ENCODE results near the gene FAM9C. TPM values are rescaled to one million over a fixed set of nuclear protein-coding genes. Genes with fewer than 3 reads are reported as not detected.

The FAM9C gene
- total and polyA plus RNA-seq, 7 experiments from 2014 or later = 0.16 to 0.19 TPM; not detected in 5

GRCh38 chrX:13001097-13001496 lies 43.3 kb downstream of the FAM9C start:
- H3K4me1 Mint-ChIP-seq = peaks cover 34 to 88% (median 76%) of the 10 kb centered on the region in 7 donors
- H3K4me1 ChIP-seq (ENCODE audit: control insufficient read depth in 2 of 2, insufficient read depth in 2 of 2, low read length in 2 of 2) = peaks cover 70% of the 10 kb centered on the region in 2 donors
- H3K36me3 Mint-ChIP-seq = peaks cover 0 to 4% (median 0%) of the 10 kb centered on the region in 5 donors
- no peaks in the 10 kb centered on the region for H3K27me3 ChIP-seq (ENCODE audit: control insufficient read depth in 2 of 2, insufficient read depth in 2 of 2, low read length in 2 of 2)
- H3K27ac Mint-ChIP-seq = peak overlapping the region; percentile 83 to 98 (median 95)
- intact Hi-C loops (cut with micrococcal nuclease) = loop anchor here (2.0 to 5.0 kb wide), 2 partner anchors 71 to 86 kb away; no protein-coding TSS in a partner anchor
- no peaks in the 10 kb centered on the region for H3K36me3 ChIP-seq (ENCODE audit: control insufficient read depth in 2 of 3, insufficient read depth in 3 of 3, low read length in 3 of 3)
- H3K27ac ChIP-seq (ENCODE audit: low read depth, low read length) = peak overlapping the region; percentile 77
- no peaks in the 10 kb centered on the region for H3K9me3 ChIP-seq (ENCODE audit: control insufficient read depth in 2 of 3, low read length in 3 of 3)
- H3K27me3 Mint-ChIP-seq = no peaks in the 10 kb centered on the region
- H3K4me3 Mint-ChIP-seq = peak overlapping the region; percentile 31 to 86 (median 62)
- H3K9me3 Mint-ChIP-seq = no peaks in the 10 kb centered on the region
- ChIA-PET POLR2A (interaction anchor here (0.6 to 29.2 kb wide), 14 partner anchors 10 to 473 kb away, joined by 3 to 873 read pairs (median 4); partner anchors contain the start of gene TMSB4X), CTCF (interaction anchor here (0.9 to 2.1 kb wide), 7 partner anchors 22 to 92 kb away, joined by 3 to 9 read pairs (median 5); no protein-coding TSS in a partner anchor)
- no peak overlapping the region for H3K4me3 ChIP-seq (ENCODE audit: low read length)
- ATAC-seq (no peak), DNase-seq (no peak)

GRCh38 chrX:13000301-13000811 lies 44.1 kb downstream of the FAM9C start:
- peaks cover 66 to 68% of the 10 kb centered on the region in 2 donors for H3K4me1 ChIP-seq (ENCODE audit: control insufficient read depth in 2 of 2, insufficient read depth in 2 of 2, low read length in 2 of 2)
- no peaks in the 10 kb centered on the region for H3K27me3 Mint-ChIP-seq
- no peaks in the 10 kb centered on the region for H3K27me3 ChIP-seq (ENCODE audit: control insufficient read depth in 2 of 2, insufficient read depth in 2 of 2, low read length in 2 of 2)
- H3K9me3 ChIP-seq (ENCODE audit: control insufficient read depth in 2 of 3, low read length in 3 of 3) = no peaks in the 10 kb centered on the region
- peak overlapping the region; percentile 42 for H3K4me3 ChIP-seq (ENCODE audit: low read length)
- H3K27ac Mint-ChIP-seq = peak overlapping the region; percentile 83 to 98 (median 95)
- H3K36me3 Mint-ChIP-seq = peaks cover 0 to 5% (median 0%) of the 10 kb centered on the region in 5 donors
- POLR2A ChIA-PET = interaction anchor here (0.6 to 29.2 kb wide), 13 partner anchors 9 to 473 kb away, joined by 3 to 873 read pairs (median 5); partner anchors contain the start of gene TMSB4X
- ATAC-seq (peak; percentile 65), DNase-seq (peak in 7 of 9 donors; percentile 46 to 74 (median 68))
- peak overlapping the region; percentile 70 to 86 (median 84) for H3K4me3 Mint-ChIP-seq
- H3K4me1 Mint-ChIP-seq = peaks cover 27 to 88% (median 74%) of the 10 kb centered on the region in 7 donors
- H3K9me3 Mint-ChIP-seq = peaks cover 0 to 2% (median 0%) of the 10 kb centered on the region in 11 donors
- H3K36me3 ChIP-seq (ENCODE audit: control insufficient read depth in 2 of 3, insufficient read depth in 3 of 3, low read length in 3 of 3) = no peaks in the 10 kb centered on the region
- peak overlapping the region; percentile 77 for H3K27ac ChIP-seq (ENCODE audit: low read depth, low read length)
- intact Hi-C loops (cut with micrococcal nuclease) = loop anchor here (1.0 to 5.0 kb wide), 8 partner anchors 22 to 92 kb away; no protein-coding TSS in a partner anchor
- CTCF ChIA-PET = interaction anchor here (0.6 to 1.6 kb wide), 7 partner anchors 22 to 87 kb away, joined by 3 to 9 read pairs (median 5); no protein-coding TSS in a partner anchor

GRCh38 chrX:12999422-12999821 lies 45.0 kb downstream of the FAM9C start:
- peak; percentile 82 for ATAC-seq
- Mint-ChIP-seq H3K4me3 (peak overlapping the region; percentile 70 to 86 (median 84)), H3K4me1 (peaks cover 18 to 82% (median 67%) of the 10 kb centered on the region in 7 donors), H3K36me3 (peaks cover 0 to 5% (median 0%) of the 10 kb centered on the region in 5 donors), H3K27me3 (no peaks in the 10 kb centered on the region), H3K9me3 (peaks cover 0 to 3% (median 0%) of the 10 kb centered on the region in 11 donors), H3K27ac (peak overlapping the region; percentile 83 to 98 (median 95))
- ChIA-PET POLR2A (interaction anchor here (0.7 to 29.2 kb wide), 13 partner anchors 14 to 474 kb away, joined by 3 to 873 read pairs (median 5); partner anchors contain the start of gene TMSB4X), CTCF (interaction anchor here (0.6 to 1.5 kb wide), 7 partner anchors 14 to 720 kb away, joined by 3 to 8 read pairs (median 4); no protein-coding TSS in a partner anchor)
- Histone ChIP-seq H3K4me1 (ENCODE audit: control insufficient read depth in 2 of 2, insufficient read depth in 2 of 2, low read length in 2 of 2) (peaks cover 56 to 61% of the 10 kb centered on the region in 2 donors), H3K4me3 (ENCODE audit: low read length) (peak overlapping the region; percentile 42), H3K27me3 (ENCODE audit: control insufficient read depth in 2 of 2, insufficient read depth in 2 of 2, low read length in 2 of 2) (no peaks in the 10 kb centered on the region), H3K27ac (ENCODE audit: low read depth, low read length) (peak overlapping the region; percentile 77), H3K9me3 (ENCODE audit: control insufficient read depth in 2 of 3, low read length in 3 of 3) (no peaks in the 10 kb centered on the region), H3K36me3 (ENCODE audit: control insufficient read depth in 2 of 3, insufficient read depth in 3 of 3, low read length in 3 of 3) (no peaks in the 10 kb centered on the region)
- intact Hi-C loops (cut with micrococcal nuclease) = loop anchor here in 1 of 2 donors (1.0 to 2.0 kb wide), 3 partner anchors 10 to 15 kb away; no protein-coding TSS in a partner anchor
- DNase-seq = peak in 7 of 9 donors; percentile 46 to 70 (median 63)

GRCh38 chrX:12997906-12998687 lies 46.3 kb downstream of the FAM9C start:
- peak overlapping the region; percentile 77 for H3K27ac ChIP-seq (ENCODE audit: low read depth, low read length)
- intact Hi-C loops (cut with micrococcal nuclease) = loop anchor here (1.0 to 2.0 kb wide), 3 partner anchors 13 to 15 kb away; no protein-coding TSS in a partner anchor
- peaks cover 53 to 71% of the 10 kb centered on the region in 2 donors for H3K4me1 ChIP-seq (ENCODE audit: control insufficient read depth in 2 of 2, insufficient read depth in 2 of 2, low read length in 2 of 2)

GRCh38 chrX:12996934-12997435 lies 47.4 kb downstream of the FAM9C start:
- no peaks in the 10 kb centered on the region for H3K27me3 Mint-ChIP-seq
- DNase-seq = no peak
- CTCF ChIA-PET = interaction anchor here (0.8 to 1.8 kb wide), 3 partner anchors 21 to 96 kb away, joined by 3 to 4 read pairs (median 3); no protein-coding TSS in a partner anchor
- peaks cover 50 to 71% of the 10 kb centered on the region in 2 donors for H3K4me1 ChIP-seq (ENCODE audit: control insufficient read depth in 2 of 2, insufficient read depth in 2 of 2, low read length in 2 of 2)
- H3K4me1 Mint-ChIP-seq = peaks cover 18 to 92% (median 72%) of the 10 kb centered on the region in 7 donors
- intact Hi-C loops (cut with micrococcal nuclease) = no loop called here
- no peak overlapping the region for H3K4me3 ChIP-seq (ENCODE audit: low read length)
- H3K9me3 Mint-ChIP-seq = peaks cover 0 to 3% (median 0%) of the 10 kb centered on the region in 11 donors
- H3K9me3 ChIP-seq (ENCODE audit: control insufficient read depth in 2 of 3, low read length in 3 of 3) = no peaks in the 10 kb centered on the region
- ATAC-seq = no peak
- peak overlapping the region in 5 of 10 donors; percentile 11 to 60 (median 27) for H3K4me3 Mint-ChIP-seq
- peaks cover 0 to 4% (median 0%) of the 10 kb centered on the region in 5 donors for H3K36me3 Mint-ChIP-seq
- POLR2A ChIA-PET = interaction anchor here (1.4 to 29.2 kb wide), 8 partner anchors 9 to 90 kb away, joined by 3 to 873 read pairs (median 8); partner anchors contain the start of gene TMSB4X
- H3K27ac Mint-ChIP-seq = peak overlapping the region; percentile 83 to 98 (median 91)
- no peaks in the 10 kb centered on the region for H3K36me3 ChIP-seq (ENCODE audit: control insufficient read depth in 2 of 3, insufficient read depth in 3 of 3, low read length in 3 of 3)
- peak overlapping the region; percentile 77 for H3K27ac ChIP-seq (ENCODE audit: low read depth, low read length)
- H3K27me3 ChIP-seq (ENCODE audit: control insufficient read depth in 2 of 2, insufficient read depth in 2 of 2, low read length in 2 of 2) = no peaks in the 10 kb centered on the region

More at GRCh38 chrX:12997906-12998687, 46.3 kb downstream of the FAM9C start:
- Mint-ChIP-seq H3K36me3 (peaks cover 0 to 5% (median 0%) of the 10 kb centered on the region in 5 donors), H3K27ac (peak overlapping the region; percentile 83 to 98 (median 91)), H3K27me3 (no peaks in the 10 kb centered on the region), H3K9me3 (peaks cover 0 to 3% (median 0%) of the 10 kb centered on the region in 11 donors), H3K4me3 (peak overlapping the region; percentile 29 to 75 (median 58)), H3K4me1 (peaks cover 18 to 92% (median 74%) of the 10 kb centered on the region in 7 donors)
- no peak for ATAC-seq
- Histone ChIP-seq H3K4me3 (ENCODE audit: low read length) (peak overlapping the region; percentile 37), H3K9me3 (ENCODE audit: control insufficient read depth in 2 of 3, low read length in 3 of 3) (no peaks in the 10 kb centered on the region), H3K27me3 (ENCODE audit: control insufficient read depth in 2 of 2, insufficient read depth in 2 of 2, low read length in 2 of 2) (no peaks in the 10 kb centered on the region), H3K36me3 (ENCODE audit: control insufficient read depth in 2 of 3, insufficient read depth in 3 of 3, low read length in 3 of 3) (no peaks in the 10 kb centered on the region)
- ChIA-PET POLR2A (interaction anchor here (1.0 to 29.2 kb wide), 14 partner anchors 8 to 104 kb away, joined by 3 to 873 read pairs (median 6); partner anchors contain the start of gene TMSB4X), CTCF (interaction anchor here (0.5 to 1.8 kb wide), 9 partner anchors 13 to 490 kb away, joined by 3 to 4 read pairs (median 3); no protein-coding TSS in a partner anchor)
- no peak for DNase-seq
